Measurements from ENCODE around the gene ERVFRD-1. TPM values are rescaled to one million over a fixed set of nuclear protein-coding genes. Genes with fewer than 3 reads are reported as not detected.

The ERVFRD-1 gene
- total and polyA plus RNA-seq, 2 of the 13 experiments (the other 11 are each of a cell fraction or from before 2014, with no cell fraction given), result not detected

- TF ChIP-seq SP5 (CRISPR knock-in tag; IDR thresholded peaks at IDR 0.05; ENCODE audit: borderline replicate concordance, low read depth) (no peak), ARID5B (CRISPR knock-in tag; IDR thresholded peaks at IDR 0.05) (peak; percentile 92), NFIC (IDR thresholded peaks at IDR 0.05; ENCODE audit: low read length) (peak; percentile 87; the same call in 1 of the 2 replicates), HOXA3 (CRISPR knock-in tag; IDR thresholded peaks at IDR 0.05) (peak; percentile 53), RERE (CRISPR knock-in tag; IDR thresholded peaks at IDR 0.05; ENCODE audit: low read depth) (peak; percentile 77; the same call in 1 of the 2 replicates), FOXP4 (CRISPR knock-in tag; IDR thresholded peaks at IDR 0.05) (peak; percentile 86), ZFP36 (IDR thresholded peaks at IDR 0.05; ENCODE audit: borderline replicate concordance, low read depth, low read length, partially characterized antibody) (no peak), ZNF276 (CRISPR knock-in tag; IDR thresholded peaks at IDR 0.05; ENCODE audit: low read depth) (no peak), KLF6 (CRISPR knock-in tag; IDR thresholded peaks at IDR 0.05) (no peak), ZNF224 (CRISPR knock-in tag; IDR thresholded peaks at IDR 0.05) (no peak), ZNF207 (IDR thresholded peaks at IDR 0.05; ENCODE audit: borderline replicate concordance) (no peak), ARNT (IDR thresholded peaks at IDR 0.05) (no peak), TIGD3 (CRISPR knock-in tag; IDR thresholded peaks at IDR 0.05; ENCODE audit: borderline replicate concordance) (no peak), FOSL1 (CRISPR knock-in tag; IDR thresholded peaks at IDR 0.05; ENCODE audit: borderline replicate concordance) (no peak)
Observed at GRCh38 chr6:11066505-11067347, 44.8 kb downstream of the ERVFRD-1 start (continued).

Measured in HepG2 (cell line).